ENCODE data around the gene RXFP4.
A peak's percentile ranks its signal among the peaks of the same experiment; 100 is the strongest.
"Not testable (repeated sequence)": the region's sequence is repeated elsewhere in the genome, so short reads cannot be mapped to it uniquely, and the experiment has no call there.

RXFP4 gene

GRCh38 chr1:155940993-155941844 is at the start of gene RXFP4:
TSS of gene RXFP4 (plus strand) at chr1:155941638. CDS start at chr1:155941710, 72 bp downstream.
- DNase-seq, result peak; percentile 34

GRCh38 chr1:155892796-155893195 is 48.6 kb upstream of the RXFP4 start:
- DNase-seq, result no peak

DNA sequence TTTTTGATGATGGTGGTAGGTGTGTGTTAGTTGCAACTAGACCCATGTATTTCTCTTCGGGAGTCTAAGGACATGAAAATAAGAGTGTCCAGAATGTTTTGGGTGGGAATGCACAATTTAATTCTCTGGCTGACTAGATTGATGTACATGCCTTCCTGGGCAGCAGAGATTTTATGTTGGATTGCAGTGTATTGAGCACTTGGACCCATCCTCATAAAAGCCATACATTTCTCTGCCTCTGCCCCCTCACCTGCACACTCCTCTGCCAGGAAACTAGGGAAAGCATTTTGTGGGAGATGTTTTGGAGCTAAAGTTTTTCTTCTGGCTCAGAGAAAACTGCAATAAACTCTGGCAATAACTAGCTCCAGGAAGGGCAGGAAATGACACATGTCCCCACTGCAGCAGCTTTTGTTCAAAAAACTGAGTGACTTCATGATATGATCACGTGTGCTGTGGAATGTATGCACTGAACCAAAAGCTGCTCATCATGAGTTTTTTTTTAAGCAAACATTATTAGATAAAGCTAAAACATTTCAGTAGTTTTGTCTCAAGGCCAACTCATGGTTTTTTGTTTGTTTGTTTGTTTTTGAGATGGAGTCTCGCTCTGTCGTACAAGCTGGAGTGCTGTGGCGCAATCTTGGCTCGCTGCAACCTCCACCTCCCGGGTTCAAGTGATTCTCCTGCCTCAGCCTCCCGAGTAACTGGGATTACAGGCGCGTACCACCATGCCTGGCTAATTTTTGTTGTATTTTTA is 47.9 kb upstream of the RXFP4 start:
- DNase-seq, result peak; percentile 21

GRCh38 chr1:155895617-155896016 is 45.8 kb upstream of the RXFP4 start:
- DNase-seq, result not testable (repeated sequence)

DNA sequence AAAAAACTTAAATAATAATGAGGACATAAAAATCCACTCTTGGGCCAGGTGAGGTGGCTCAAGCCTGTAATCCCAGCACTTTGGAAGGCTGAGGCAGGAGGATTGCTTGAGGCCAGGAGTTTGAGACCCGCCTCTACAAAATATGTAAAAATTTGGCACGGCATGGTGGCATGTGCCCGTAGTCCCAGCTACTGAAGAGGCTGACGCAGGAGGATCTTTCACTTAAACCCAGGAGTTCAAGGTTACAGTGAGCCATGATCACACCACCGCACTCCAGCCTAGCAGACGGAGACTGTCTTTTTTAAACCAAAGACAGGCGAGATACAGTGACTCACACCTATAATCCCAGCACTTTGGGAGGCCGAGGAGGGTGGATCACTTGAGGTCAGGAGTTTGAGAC is 45.0 kb upstream of the RXFP4 start:
- not testable (repeated sequence) for DNase-seq

DNA sequence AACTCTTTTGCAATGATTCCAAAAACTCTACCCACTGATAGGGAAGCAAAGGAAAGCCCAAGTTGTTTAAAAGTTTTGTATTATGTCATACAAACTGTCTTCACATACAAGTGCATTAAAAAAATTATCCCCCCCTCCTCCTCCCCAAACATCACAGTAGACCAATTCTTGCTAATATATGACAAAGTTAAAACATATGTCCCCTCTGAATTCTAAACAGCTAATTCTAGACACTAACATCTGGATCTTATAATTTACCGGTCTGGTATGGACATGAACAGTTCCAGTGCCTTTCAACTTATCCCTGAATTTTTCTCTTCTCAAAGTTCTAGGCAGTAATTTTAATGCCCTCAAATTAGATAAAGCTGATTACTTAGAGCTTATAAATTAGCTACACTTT is 43.7 kb upstream of the RXFP4 start:
- no peak for DNase-seq

- no peak for DNase-seq
Observed at GRCh38 chr1:155898888-155899287, 42.5 kb upstream of the RXFP4 start.

DNA sequence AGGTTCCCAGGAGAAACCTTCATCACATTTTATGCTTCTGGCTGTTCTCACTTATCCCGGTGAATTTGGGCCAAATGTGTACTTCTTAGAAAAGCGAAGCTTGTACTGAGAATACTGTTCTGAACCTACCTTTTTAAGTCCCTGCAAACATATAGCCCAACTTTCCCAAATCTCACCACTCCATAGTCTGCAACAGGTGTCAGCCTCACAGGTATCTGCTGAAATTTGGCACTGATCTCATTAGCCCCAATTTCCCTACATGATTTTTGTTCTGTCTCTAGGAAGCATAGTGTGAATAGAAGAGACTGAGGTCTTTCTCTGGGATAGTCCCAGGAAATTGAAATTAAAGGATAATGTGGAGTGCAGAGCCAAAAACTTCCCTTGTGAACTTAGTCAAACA is 41.8 kb upstream of the RXFP4 start:
- DNase-seq, result no peak

DNA sequence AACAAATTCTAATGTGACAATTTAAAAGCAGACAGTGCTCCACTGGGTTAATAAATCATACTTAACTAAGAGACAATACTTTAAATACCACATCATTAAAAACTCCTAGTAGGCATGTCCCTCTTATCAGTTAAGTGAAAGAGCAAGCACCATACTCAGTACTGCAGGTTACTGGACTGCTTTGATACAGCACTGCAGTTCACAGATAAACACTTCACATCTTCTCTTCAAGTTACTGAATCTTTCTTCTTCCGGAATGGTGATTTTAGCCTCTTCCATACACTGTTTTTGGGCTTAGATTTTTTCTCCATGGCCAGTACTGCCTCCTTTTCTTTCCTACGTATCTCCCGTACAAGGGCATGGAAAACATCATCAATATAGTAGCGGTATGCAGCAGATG is 41.3 kb upstream of the RXFP4 start:
- no peak for DNase-seq

DNA sequence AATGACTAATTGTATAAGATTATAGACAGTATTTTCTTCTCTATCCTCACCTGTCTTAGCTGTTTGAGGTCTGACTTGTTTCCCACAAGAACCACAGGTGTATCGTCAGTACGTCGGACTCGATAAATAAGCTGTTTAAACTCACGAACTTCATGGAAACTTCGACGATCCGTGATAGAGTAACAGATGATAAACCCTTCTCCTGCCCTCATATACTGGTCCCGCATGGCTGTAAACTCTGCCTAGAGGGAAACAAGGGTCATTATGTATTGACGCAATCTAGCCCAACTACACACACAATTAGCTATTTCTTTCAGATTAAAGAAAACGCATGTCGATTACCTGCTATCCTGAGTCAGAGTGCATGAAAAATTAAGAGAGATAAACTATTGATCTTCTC is 37.2 kb upstream of the RXFP4 start:
- DNase-seq, result no peak

DNA sequence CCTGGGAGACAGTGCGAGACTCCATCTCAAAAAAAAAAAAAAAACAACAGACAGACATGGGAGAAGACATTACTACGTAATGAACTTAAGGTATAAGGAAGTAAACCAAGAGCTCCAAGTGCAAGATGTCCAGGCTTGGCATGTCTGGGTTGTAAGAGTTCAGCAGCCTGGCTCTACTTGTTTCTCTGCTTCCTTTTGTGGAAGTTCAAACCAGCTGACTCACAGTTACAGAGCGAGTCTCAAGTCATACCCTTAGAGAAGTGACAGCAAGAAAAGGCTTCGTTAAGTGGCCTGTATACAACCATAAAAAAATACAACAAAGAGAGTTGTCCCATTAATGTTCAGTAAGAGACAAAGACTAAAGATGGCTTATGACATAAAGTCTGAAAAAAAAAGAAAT is 31.5 kb upstream of the RXFP4 start:
- no peak for DNase-seq

DNA sequence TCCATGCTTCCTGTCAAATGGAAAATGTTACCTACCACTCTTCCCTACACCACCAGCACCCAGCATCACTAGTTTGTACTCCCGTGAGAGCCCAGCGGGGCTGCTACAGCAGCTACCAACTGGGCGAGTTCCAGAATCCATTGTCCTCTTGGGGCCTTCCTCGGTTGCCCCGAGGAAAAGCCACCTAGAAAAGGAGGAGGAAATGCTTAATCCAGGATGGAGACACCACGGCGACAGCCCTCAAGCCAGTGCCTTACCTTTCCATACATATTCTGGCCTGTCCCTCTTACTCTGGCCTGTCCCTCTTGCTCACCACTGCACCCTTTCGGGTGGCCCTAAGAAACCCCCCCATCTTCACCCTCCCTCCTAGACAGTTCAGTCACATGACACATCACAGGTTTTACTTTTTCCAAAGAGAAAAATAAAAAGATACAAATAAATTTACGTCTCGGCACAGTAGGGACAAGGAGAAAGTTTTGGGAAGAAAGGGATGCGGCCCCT is 30.8 kb upstream of the RXFP4 start:
- DNase-seq, result no peak

DNA sequence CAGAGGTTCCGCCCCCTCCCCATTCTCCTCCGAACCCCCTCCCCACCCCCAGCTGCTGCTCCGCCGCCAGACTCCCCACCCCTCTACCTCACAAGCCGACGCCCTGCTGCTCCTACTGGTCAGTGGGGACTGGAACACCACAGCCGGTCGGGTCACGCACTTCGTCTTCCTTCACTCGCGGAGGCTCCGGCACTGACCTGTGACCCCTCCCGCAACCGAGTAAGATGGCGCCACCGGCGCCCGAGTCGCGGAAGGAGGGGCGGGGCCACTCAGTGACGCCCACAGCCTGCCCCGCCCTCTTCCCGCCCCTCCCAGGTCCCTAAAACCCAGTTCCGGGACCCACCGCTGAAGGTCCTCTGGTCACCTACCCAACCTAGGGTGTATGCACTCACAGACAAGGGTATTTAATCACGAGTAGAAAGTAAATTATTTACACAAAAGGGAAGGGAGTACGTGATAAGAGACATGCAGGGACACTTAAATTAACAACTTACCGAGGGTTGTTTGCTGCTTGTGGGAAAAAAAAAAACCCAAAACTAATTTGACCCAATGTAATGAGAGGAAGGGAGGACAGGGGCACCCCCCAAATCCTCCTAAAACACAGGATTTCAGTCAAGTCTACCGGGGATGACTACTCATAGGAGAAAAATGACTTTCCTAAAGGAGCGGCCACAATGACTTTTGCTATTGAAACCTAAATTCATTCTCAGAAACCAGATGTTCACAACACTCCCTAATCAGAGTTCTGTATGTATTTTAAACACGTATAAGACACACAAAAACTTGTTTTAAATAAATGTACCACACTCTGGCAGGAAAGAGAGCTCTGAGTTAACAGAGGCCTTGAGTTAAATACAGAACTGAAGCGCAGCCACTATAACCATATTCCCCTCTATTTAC is 30.0 kb upstream of the RXFP4 start, which contains the start of gene RIT1:
Gene RIT1, minus strand, starts transcription at position 194 of the 900 bp plus-strand sequence. CDS start 588 bp downstream, outside the sequence.
- peak; percentile 88 for DNase-seq

DNA sequence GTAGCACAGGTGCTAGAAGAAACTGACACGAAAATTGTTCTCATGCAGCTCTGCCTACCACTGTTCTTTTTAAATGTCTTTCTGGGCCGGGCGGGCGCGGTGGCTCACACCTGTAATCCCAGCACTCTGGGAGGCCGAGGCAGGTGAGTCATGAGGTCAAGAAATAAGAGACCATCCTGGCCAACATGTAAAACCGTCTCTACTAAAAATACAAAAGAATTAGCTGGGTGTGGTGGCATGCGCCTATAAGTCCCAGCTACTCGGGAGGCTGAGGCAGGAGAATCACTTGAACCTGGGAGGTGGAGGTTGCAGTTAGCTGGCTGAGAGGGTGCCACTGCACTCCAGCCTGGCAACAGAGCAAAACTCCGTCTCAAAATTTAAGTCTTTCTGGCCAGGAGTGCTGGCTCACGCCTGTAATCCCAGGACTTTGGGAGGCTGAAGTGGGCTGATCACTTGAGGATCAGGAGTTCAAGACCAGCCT is 29.3 kb upstream of the RXFP4 start:
- DNase-seq, result no peak

DNA sequence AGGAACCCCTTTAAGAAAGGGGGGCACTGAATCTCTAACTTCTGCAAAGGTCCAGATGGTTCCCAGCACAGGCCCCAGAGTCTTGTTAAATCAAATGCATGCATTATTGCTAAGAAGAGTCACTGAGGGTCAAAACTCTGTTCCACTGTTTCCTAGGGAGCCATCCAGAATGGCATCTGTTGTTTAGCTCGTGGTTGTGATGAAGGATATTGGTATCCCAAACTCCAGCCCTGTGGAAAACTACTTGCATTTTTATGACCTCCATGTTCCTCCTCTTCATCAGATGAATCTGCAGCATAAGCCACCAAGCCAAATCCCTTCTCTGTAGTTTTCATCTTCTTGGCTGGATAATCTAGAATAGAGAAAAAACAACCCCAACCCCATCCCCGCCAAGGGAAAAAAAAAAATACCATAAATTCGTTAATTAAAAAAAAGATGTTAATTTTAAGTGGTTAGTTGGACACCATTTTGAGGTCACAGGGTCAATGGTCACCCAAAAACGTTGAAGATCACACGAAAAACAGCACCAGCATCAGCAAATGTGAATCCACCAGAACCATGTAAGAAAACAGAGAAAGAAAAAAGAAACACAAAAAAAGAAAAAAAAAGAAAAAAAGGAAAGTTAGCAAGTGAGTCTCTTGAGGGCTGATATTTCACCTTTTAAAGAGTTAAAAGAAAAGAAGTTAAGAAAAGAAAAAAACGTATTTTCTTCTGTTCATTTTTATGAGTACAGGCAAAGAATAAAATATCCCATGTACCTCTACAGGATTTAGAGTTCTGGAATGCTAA is 27.3 kb upstream of the RXFP4 start:
- no peak for DNase-seq

- DNase-seq, result no peak
Observed at GRCh38 chr1:155918660-155919059, 22.8 kb upstream of the RXFP4 start.

DNA sequence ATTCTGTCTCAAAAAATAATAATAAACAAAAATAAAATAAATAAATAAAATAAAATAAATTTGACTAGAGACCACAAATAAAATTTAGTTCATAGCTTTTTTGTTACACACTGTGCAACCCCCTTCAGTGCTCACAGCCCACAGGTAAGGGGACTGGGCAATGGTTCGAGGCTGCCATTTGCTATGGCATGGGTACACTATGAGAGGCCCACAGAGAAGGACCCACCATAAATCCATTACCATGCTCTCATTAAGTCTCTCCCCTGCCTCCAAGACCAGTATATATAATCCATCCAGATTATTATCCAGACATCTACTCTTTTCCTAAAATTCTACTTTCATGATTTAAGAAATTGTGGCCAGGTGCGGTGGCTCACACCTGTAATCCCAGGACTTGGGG is 21.6 kb upstream of the RXFP4 start:
- DNase-seq, result no peak

DNA sequence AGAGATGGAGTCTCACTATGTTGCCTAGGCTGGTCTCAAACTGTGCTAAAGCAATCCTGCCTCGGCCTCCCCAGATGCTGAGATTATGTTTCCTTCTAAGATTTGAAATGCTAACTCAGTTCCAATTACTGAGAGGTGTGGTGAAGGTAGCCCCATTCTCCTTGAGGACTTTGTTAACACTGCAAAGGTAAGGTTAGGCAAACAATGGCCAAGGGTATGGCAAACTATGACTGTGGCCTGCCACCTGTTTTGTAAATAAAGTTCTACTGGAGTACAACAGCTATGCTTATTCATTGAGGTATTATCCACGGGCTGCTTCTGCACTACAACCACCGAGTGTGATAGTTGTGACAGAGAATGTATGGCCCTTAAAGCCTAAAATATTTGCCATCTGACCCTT is 20.7 kb upstream of the RXFP4 start:
- no peak for DNase-seq

- DNase-seq, result no peak
Observed at GRCh38 chr1:155925506-155925905, 15.9 kb upstream of the RXFP4 start.

DNA sequence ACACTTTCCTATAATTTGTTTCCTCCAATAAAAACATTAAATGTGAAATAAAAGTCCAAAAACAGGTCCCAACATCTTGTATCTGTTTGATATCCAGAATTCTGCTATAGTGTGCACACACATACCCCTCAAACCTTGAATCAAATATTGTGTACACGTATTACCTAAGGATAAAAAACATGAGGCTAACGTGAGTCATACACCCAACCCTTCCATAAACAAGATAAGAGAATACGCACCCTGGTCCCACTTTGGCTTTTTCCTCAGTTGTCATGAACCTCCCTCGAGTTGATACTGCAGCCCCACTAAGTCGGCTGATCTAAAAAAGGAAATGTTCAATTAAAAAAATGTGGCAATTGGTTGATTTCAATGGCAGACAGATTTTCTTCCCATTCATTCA is 12.4 kb upstream of the RXFP4 start:
- DNase-seq, result no peak

GRCh38 chr1:155930725-155931124 is 10.7 kb upstream of the RXFP4 start:
- not testable (repeated sequence) for DNase-seq

Measured in activated CD4-positive, alpha-beta T cell treated with anti-CD3 and anti-CD28 coated beads for 48 hours (primary cell).